ENCODE data around the gene COMMD10. TPM values are rescaled to one million over a fixed set of nuclear protein-coding genes. Genes with fewer than 3 reads are reported as not detected.

The COMMD10 gene
- total RNA-seq, 3 donors from 2014 or later: 20.6 to 31.1 (median 29.0) TPM

DNA sequence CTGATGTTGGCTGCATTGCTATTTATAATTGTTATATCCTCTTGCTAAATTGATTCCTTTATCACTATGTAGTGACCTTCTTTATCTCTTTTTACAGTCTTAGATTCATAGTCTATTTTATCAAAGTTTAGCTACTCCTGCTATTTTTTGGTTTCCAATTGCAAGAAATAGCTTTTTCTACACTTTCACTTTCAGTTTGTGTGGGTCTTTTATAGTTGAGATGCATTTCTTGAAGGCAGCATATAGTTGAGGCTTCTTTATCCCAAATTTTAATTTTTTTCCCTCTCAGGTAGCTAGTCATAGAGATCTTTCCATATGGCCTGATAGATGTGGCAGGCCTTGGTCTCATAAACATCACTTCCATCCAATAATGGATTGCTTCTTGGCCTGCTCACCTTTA is 228.5 kb downstream of the COMMD10 start:
- TF ChIP-seq, protein P1, sequence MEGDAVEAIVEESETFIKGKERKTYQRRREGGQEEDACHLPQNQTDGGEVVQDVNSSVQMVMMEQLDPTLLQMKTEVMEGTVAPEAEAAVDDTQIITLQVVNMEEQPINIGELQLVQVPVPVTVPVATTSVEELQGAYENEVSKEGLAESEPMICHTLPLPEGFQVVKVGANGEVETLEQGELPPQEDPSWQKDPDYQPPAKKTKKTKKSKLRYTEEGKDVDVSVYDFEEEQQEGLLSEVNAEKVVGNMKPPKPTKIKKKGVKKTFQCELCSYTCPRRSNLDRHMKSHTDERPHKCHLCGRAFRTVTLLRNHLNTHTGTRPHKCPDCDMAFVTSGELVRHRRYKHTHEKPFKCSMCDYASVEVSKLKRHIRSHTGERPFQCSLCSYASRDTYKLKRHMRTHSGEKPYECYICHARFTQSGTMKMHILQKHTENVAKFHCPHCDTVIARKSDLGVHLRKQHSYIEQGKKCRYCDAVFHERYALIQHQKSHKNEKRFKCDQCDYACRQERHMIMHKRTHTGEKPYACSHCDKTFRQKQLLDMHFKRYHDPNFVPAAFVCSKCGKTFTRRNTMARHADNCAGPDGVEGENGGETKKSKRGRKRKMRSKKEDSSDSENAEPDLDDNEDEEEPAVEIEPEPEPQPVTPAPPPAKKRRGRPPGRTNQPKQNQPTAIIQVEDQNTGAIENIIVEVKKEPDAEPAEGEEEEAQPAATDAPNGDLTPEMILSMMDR (IDR thresholded peaks at IDR 0.05): no peak
- ATAC-seq (no peak), DNase-seq (no peak)
- intact Hi-C loops (cut with DNase I, micrococcal nuclease): no loop called here
- no peak overlapping the region for H3K4me3 ChIP-seq
- H3K9me3 ChIP-seq: peaks cover 10% of the 10 kb centered on the region
- H3K4me1 ChIP-seq (ENCODE audit: low read depth): no peaks in the 10 kb centered on the region
- no peaks in the 10 kb centered on the region for H3K36me3 ChIP-seq (ENCODE audit: low read depth)

GRCh38 chr5:116315531-116315930 is 230.7 kb downstream of the COMMD10 start:
- Histone ChIP-seq H3K4me3 (no peak overlapping the region), H3K36me3 (ENCODE audit: low read depth) (no peaks in the 10 kb centered on the region), H3K4me1 (ENCODE audit: low read depth) (no peaks in the 10 kb centered on the region), H3K9me3 (no peaks in the 10 kb centered on the region)
- no peak for DNase-seq
- TF ChIP-seq, protein P1 (IDR thresholded peaks at IDR 0.05): no peak
- no peak for ATAC-seq
- intact Hi-C loops (cut with DNase I, micrococcal nuclease): no loop called here

- H3K9me3 ChIP-seq: no peaks in the 10 kb centered on the region
- TF ChIP-seq, protein P1 (IDR thresholded peaks at IDR 0.05): no peak
- no peak overlapping the region for H3K4me3 ChIP-seq
- intact Hi-C loops (cut with DNase I, micrococcal nuclease): no loop called here
- H3K36me3 ChIP-seq (ENCODE audit: low read depth): no peaks in the 10 kb centered on the region
- ATAC-seq (no peak), DNase-seq (no peak)
- no peaks in the 10 kb centered on the region for H3K4me1 ChIP-seq (ENCODE audit: low read depth)
Measured at GRCh38 chr5:116318091-116318854, 233.4 kb downstream of the COMMD10 start.

DNA sequence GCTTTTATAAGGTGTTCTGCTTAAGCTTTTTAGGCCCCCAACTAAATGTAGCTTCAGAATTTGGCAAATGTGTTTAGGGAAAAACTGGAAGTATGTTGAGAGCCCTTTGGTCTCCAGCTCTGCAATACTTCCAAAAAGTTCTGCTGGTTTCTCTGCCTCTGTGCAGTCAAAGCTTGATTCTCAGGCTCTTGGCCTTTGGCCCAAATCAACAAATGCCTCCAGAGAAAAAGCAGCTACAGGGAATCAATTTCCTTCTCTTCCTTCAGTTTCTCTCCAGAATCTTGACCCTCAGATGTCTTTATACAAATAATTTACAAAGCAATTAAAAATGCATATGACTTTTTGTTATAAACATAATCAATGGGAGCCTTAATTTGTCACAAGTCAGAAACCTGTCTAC is 235.7 kb downstream of the COMMD10 start:
- peak in 1 of 3 donors; percentile 16 for DNase-seq
- intact Hi-C loops (cut with DNase I, micrococcal nuclease): no loop called here

GRCh38 chr5:116329503-116329902 is 244.7 kb downstream of the COMMD10 start:
- intact Hi-C loops (cut with DNase I, micrococcal nuclease): no loop called here
- no peak for DNase-seq
- Histone ChIP-seq H3K9me3 (peaks cover 24% of the 10 kb centered on the region), H3K4me1 (ENCODE audit: low read depth) (no peaks in the 10 kb centered on the region), H3K36me3 (ENCODE audit: low read depth) (no peaks in the 10 kb centered on the region), H3K4me3 (no peak overlapping the region)
- no peak for ATAC-seq
- TF ChIP-seq, protein P1 (IDR thresholded peaks at IDR 0.05): no peak

More for the DNA sequence above, 235.7 kb downstream of the COMMD10 start:
- no peaks in the 10 kb centered on the region for H3K4me1 ChIP-seq (ENCODE audit: low read depth)
- H3K9me3 ChIP-seq: no peaks in the 10 kb centered on the region
- H3K4me3 ChIP-seq: no peak overlapping the region
- ATAC-seq: no peak
- H3K36me3 ChIP-seq (ENCODE audit: low read depth): no peaks in the 10 kb centered on the region
- TF ChIP-seq, protein P1 (IDR thresholded peaks at IDR 0.05): no peak
